ENCODE data around the gene RCOR1.
"Not testable (repeated sequence)": the region's sequence is repeated elsewhere in the genome, so short reads cannot be mapped to it uniquely, and the experiment has no call there.

RCOR1 gene

GRCh38 chr14:102593061-102593824, 794 bp downstream of the RCOR1 start:
- peak; percentile 21 for DNase-seq (ENCODE audit: low spot score)

DNA sequence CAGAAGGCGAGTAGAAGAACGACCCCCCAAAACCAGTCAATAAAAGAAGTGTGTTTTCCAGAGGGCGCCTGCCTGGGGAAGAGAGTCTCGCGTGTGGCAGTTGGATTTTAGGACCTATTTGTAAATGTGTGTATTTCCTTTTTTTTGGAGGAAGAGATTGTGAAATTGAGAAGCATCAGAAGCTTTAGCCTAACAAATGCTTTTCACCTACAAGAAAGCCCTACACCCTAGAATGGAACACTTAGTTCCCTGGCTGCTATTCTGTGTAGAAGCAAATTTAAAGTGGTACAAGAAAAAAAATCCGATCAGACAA, 1.3 kb downstream of the RCOR1 start:
- peak; percentile 9 for DNase-seq (ENCODE audit: low spot score)

DNA sequence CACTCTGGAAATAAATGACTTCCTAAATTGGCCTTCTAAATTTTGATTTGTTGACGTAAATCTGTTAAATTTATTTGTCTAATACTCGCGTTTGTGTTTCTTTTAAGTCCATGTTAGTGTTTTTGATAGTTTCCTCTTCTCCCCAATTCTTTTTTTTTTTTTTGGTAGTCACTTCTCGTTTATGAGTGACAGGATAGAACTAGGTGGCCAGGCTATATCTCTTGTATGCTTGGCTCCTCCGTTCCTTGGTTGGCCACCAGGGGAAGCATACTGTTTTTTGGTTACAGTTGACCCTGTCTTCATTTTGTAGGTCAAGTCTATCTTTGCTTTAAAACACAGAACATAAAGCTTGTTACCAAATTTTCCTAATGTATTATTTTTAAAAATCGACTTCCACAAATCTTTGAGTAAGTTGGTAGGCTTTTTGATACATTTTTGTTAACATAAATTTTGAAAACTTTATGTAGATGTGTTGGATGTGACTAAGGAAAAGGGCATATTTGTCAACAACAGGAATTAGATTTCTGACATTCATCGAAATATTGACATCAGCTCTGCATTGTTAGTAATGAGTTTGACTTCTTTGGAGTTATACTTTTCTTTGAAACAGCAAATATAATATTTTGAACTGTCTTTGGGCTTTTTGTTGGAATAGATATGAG, 2.2 kb downstream of the RCOR1 start:
- DNase-seq (ENCODE audit: low spot score), result peak; percentile 44

DNA sequence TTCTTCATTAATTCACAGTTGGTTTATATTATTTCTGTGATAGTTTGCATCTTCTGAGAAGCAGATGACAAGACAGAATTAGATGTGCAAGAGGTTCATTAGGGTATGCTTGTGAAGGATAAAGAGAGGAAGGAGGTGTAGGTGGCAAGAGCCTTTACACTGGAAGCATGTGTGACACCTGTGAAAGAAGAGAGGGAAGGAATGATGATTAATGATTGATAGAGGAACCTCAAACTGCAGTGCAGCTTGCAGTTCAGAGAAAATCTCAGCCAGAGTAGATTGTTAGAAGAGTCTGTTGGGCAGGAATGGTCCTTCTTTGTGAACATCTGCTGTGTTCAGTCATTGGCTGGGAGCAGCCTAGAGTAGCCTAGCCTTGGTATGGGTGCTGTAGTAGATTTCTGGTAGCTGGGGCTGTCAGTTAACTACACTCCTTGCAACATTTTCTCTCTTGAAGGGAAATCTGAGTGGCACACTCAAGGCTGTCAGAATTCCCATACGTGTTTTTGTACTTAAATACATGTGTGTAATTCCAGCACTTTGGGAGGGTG, 9.0 kb downstream of the RCOR1 start:
- DNase-seq (ENCODE audit: low spot score), result no peak

DNA sequence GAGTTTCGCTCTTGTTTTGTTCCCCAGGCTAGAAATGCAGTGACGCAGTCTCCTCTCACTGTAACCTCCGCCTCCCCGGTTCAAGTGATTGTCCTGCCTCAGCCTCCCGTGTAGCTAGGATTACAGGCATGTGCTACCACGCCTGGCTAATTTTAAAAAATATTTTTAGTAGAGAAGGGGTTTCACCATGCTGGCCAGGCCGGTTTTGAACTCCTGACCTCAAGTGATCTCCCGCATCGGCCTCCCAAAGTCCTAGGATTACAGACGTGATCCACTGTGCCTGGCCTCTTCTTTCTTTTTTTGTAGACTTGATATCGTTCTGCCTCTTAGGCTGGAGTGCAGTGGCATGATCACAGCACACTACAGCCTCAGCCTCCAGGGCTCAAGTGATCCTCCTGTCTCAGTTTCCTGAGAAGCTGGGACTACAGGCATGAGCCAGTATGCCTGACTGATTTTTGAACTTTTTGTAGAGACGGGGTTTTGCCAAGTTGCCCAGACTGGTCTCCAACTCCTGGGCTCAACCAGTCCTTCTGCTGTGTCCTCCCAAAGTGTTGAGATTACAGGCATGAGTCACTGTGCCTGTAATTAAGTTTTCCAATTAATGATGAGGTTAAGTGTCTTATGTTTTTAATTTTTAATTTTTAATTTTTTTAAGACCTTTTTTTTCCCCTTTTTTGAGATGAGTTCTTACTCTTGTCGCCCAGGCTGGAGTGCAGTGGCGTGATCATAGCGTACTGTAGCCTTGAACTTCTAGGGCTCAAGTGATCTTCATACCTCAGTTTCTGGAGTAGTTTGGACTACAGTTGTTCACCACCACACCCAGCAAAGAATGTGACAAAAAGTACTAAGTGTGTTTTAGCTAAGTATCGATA, 10.2 kb downstream of the RCOR1 start:
- no peak for DNase-seq (ENCODE audit: low spot score)

DNA sequence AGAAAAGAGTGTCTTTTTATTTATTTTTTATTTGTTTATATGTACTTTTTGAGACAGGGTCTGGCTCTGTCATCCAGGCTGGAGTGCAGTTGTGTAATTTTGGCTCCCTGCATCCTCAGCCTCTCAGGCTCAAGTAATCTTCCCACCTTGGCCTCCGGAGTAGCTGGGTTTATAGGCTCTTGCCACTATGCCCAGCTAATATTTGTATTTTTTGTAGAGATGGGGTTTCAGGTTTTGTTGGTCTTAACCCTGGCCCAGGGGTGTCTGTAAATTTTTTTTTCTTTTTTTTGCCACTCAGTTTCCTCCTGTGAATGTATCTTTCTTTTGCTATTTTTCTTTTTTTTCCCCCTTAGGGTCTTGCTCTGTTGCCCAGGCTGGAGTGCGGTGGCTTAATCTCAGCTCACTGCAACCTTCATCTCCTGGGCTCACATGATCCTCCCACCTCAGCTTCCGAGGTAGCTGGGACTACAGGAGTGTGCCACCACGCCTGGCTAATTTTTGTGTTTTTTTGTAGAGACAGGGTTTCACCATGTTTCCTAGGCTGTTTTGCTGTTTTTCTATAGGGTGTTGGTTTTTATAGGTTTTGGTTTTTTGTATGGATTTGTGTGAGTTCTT, 11.0 kb downstream of the RCOR1 start:
- no peak for DNase-seq (ENCODE audit: low spot score)

- DNase-seq (ENCODE audit: low spot score), result no peak
Observed at GRCh38 chr14:102604183-102604582, 11.7 kb downstream of the RCOR1 start.

- DNase-seq (ENCODE audit: low spot score), result no peak
Observed at GRCh38 chr14:102605029-102605428, 12.6 kb downstream of the RCOR1 start.

- no peak for DNase-seq (ENCODE audit: low spot score)
Observed at GRCh38 chr14:102606296-102606695, 13.8 kb downstream of the RCOR1 start.

- DNase-seq (ENCODE audit: low spot score), result no peak
Observed at GRCh38 chr14:102608064-102608446, 15.6 kb downstream of the RCOR1 start.

- DNase-seq (ENCODE audit: low spot score), result no peak
Observed at GRCh38 chr14:102610968-102611811, 18.7 kb downstream of the RCOR1 start.

DNA sequence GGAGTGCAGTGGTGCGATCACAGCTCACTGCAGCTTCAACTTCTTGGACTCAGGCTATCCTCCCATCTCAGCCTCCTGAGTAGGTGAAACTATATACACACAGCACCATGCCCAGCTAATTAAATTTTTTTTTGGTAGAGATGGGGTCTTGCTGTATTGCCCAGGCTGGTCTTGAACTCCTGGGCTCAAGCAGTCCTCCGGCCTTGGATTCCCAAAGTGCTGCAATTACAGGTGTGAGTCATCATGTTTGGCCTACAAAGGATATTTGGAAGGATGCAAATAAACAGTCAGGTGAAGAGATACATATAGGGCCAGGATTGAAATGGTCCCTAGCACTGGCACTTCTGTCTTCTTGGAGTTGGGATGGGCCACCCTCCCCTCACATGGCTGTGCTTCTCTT, 23.9 kb downstream of the RCOR1 start:
- no peak for DNase-seq (ENCODE audit: low spot score)

GRCh38 chr14:102616799-102617198, 24.4 kb downstream of the RCOR1 start:
- DNase-seq (ENCODE audit: low spot score), result no peak

DNA sequence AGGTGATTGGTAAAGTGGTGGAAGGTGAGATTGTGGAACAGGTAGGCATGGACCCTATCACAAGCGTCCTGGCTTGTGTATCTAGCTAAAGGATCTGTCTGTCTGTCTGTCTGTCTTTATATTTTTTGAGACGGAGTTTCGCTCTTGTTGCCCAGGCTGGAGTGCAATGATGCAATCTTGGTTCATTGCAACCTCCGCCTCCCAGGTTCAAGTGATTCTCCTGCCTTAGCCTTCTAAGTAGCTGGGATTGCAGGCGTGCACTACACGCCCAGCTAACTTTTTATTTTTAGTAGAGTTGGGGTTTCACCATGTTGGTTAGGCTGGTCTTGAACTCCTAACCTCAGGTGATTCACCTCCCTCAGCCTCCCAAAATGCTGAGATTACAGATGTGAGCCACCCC, 26.6 kb downstream of the RCOR1 start:
- DNase-seq (ENCODE audit: low spot score), result not testable (repeated sequence)

- DNase-seq (ENCODE audit: low spot score), result no peak
Observed at GRCh38 chr14:102620413-102620812, 28.0 kb downstream of the RCOR1 start.

GRCh38 chr14:102622262-102622885, 29.9 kb downstream of the RCOR1 start:
- DNase-seq (ENCODE audit: low spot score), result peak; percentile 2

DNA sequence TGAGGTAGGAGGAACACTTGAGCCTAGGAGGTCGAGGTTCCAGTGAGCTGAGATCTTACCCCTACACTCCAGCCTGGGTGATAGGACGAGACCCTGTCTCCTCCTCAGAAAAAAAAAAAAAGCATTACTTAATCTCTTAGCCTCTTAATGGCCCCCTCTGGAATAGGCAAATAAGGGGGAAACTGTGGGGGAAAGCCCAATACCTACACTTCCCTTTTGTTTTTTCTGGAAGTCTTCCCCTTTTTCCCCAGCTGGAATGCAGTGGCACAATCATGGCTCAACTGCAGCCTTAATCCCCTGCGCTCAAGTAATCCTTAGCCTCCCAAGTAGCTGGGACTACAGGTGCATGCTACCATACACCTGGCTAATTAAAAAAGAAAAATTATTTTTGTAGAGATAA, 32.2 kb downstream of the RCOR1 start:
- DNase-seq (ENCODE audit: low spot score), result no peak

DNA sequence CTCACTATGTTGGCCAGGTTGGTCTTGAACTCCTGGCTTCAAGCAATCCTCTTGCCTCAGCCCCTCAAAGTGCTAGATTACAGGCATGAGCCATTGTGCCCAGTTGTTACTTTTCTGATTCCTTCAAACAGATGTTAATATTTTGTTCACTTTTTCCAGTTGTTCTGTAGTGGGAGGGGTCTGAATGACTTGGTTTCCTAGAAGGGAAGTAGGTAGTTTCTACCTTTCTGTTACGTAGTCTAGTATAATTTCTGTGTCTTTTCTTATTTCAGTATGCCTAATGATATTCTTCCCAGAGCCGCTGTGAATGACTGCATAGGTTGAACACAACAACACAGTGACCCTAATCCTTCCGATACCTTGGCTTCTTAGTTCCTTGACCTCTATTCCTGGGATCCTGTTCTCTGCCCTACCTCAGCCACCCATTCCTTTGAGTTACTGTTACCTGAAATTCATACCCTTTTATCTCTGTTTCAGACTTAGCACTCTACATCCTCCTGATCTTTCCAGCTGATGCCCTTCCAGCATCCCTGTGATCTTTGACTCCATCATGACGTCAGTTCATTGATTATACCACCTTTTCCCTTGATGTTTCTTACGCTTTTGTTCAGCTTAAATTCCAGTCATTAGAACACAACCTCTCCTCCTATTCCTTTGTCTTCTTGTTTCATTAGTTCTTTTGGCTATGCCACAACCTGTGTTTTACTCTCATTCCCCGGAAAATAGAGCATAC, 33.3 kb downstream of the RCOR1 start:
- no peak for DNase-seq (ENCODE audit: low spot score)

GRCh38 chr14:102626530-102626929, 34.1 kb downstream of the RCOR1 start:
- no peak for DNase-seq (ENCODE audit: low spot score)

GRCh38 chr14:102629011-102629444, 36.6 kb downstream of the RCOR1 start:
- no peak for DNase-seq (ENCODE audit: low spot score)

All from globus pallidus (tissue), 1 donor.